Stimulated activated effector memory CD8-positive, alpha-beta T cell treated with anti-CD3 and anti-CD28 coated beads, Interleukin-12 subunit alpha, Interleukin-12 subunit beta, amount 100 ng/mL, for 72 hours (primary cell): ENCODE measurements around the gene CD300H.
A peak's percentile ranks its signal among the peaks of the same experiment; 100 is the strongest.

ENCODE experiments used
- ATAC-seq: fragments of 150-1000 bp; cut with Tn5 transposase; 2 replicates; pipeline ENCODE4 v1.10.0; 2021
- DNase-seq, 2 donors: peaks; one replicate each; pipeline ENCODE4 v3.0.0; 2021 to 2022; ENCODE audit warnings: low spot score in 2 of 2
- H3K27ac Mint-ChIP-seq: one replicate; pipeline ENCODE4 v1.8.0; 2022; ENCODE audit warnings: mild to moderate bottlenecking, mixed read lengths
- H3K36me3 Mint-ChIP-seq: one replicate; pipeline ENCODE4 v1.8.0; 2022; ENCODE audit warnings: mild to moderate bottlenecking, mixed read lengths
- H3K4me1 Mint-ChIP-seq: one replicate; pipeline ENCODE4 v1.8.0; 2022; ENCODE audit warnings: mixed read lengths
- H3K4me3 Mint-ChIP-seq: one replicate; pipeline ENCODE4 v1.8.0; 2022; ENCODE audit warnings: mild to moderate bottlenecking, mixed read lengths
- H3K9me3 Mint-ChIP-seq: one replicate; pipeline ENCODE4 v1.8.0; 2022; ENCODE audit warnings: mixed read lengths

CD300H gene

DNA sequence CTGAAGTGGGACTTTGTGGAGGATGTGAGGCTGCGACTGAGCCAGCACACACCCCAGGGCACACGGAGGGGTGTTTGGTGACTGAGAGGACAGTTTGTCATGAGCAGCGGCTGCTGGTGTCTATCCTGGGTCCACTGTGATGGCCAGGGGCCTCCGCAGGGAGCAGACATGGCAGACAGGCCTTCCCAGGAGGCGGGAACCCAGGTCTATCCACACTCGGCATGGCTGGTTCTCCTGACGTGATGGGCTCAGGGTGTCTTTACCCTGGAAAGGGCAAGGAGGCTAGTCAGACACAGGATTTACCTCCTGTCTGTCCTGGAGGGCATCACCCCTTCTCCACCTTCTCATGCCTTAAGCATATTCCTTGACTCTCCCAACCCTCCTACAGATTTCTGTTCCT lies 20.7 kb downstream of the CD300H start:
- H3K4me1 Mint-ChIP-seq: peaks cover 26% of the 10 kb centered on the region
- peak overlapping the region; percentile 77 for H3K27ac Mint-ChIP-seq
- ATAC-seq (no peak), DNase-seq (no peak)
- H3K4me3 Mint-ChIP-seq: no peak overlapping the region
- H3K36me3 Mint-ChIP-seq: no peaks in the 10 kb centered on the region
- no peaks in the 10 kb centered on the region for H3K9me3 Mint-ChIP-seq

DNA sequence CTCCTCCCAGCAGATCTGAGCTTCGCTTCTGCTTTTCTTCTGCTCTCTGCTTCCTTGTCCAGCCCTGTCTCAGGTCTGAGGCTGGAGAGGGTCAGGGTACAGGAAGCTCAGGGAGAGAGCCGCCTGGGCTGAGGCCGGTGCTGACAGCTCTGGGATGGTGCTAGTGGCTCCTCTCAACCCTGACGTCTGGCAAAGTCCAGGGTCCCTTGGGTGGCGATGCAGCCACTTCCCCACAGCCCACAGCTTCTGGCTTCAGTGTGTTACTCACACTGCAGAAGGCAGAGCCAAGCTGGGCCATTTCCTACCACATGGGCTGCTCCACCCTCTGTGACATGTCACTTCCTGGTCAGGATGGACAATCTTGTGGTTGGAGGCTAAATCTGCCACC lies 21.5 kb downstream of the CD300H start, which contains the start of gene CD300C:
Gene CD300C (minus strand): TSS at position 273 of the 388 bp plus-strand sequence. CDS start 333 bp downstream, outside the sequence.
- ATAC-seq (peak; percentile 54), DNase-seq (no peak)
- Mint-ChIP-seq H3K4me1 (peaks cover 26% of the 10 kb centered on the region), H3K4me3 (no peak within 1 kb of the TSS), H3K27ac (peak within 1 kb of the TSS; percentile 77), H3K9me3 (no peaks in the 10 kb centered on the region), H3K36me3 (no peaks in the 10 kb centered on the region)

GRCh38 chr17:74544991-74545842 lies 22.1 kb downstream of the CD300H start:
- no peak for ATAC-seq
- Mint-ChIP-seq H3K27ac (no peak overlapping the region), H3K4me3 (no peak overlapping the region), H3K36me3 (no peaks in the 10 kb centered on the region), H3K9me3 (no peaks in the 10 kb centered on the region), H3K4me1 (peaks cover 26% of the 10 kb centered on the region)
- no peak for DNase-seq

GRCh38 chr17:74543891-74544760 lies 23.2 kb downstream of the CD300H start:
- no peaks in the 10 kb centered on the region for H3K36me3 Mint-ChIP-seq
- no peak overlapping the region for H3K27ac Mint-ChIP-seq
- H3K4me1 Mint-ChIP-seq: peaks cover 26% of the 10 kb centered on the region
- no peaks in the 10 kb centered on the region for H3K9me3 Mint-ChIP-seq
- H3K4me3 Mint-ChIP-seq: no peak overlapping the region
- ATAC-seq (no peak), DNase-seq (no peak)

DNA sequence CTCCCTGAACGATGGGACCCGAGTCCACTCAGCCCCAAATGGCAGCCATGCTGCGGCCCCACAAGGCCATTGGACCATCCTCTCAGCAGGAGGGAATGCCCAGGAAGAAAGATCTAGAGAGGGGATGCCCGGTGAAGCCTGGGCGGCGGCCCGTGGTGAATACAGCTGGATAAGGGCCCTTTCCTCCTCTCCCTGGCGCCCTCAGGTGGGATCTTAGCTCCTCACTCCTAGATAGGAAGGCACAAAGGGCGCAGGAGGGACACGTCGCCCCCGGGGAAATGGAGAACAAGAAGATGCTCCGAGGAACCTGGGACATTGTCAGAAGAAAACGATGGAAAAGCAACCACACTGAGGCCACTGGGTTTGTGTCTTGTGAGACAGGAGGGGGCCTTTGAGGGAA lies 23.9 kb downstream of the CD300H start:
- H3K27ac Mint-ChIP-seq: no peak overlapping the region
- no peaks in the 10 kb centered on the region for H3K9me3 Mint-ChIP-seq
- no peaks in the 10 kb centered on the region for H3K36me3 Mint-ChIP-seq
- DNase-seq (no peak), ATAC-seq (no peak)
- no peak overlapping the region for H3K4me3 Mint-ChIP-seq
- H3K4me1 Mint-ChIP-seq: peaks cover 26% of the 10 kb centered on the region

- ATAC-seq: no peak
- Mint-ChIP-seq H3K4me3 (no peak overlapping the region), H3K36me3 (no peaks in the 10 kb centered on the region), H3K9me3 (no peaks in the 10 kb centered on the region), H3K27ac (no peak overlapping the region), H3K4me1 (peaks cover 21% of the 10 kb centered on the region)
- no peak for DNase-seq
Observed at GRCh38 chr17:74542727-74543383, 24.5 kb downstream of the CD300H start.

- H3K4me3 Mint-ChIP-seq: no peak overlapping the region
- peaks cover 14% of the 10 kb centered on the region for H3K4me1 Mint-ChIP-seq
- H3K9me3 Mint-ChIP-seq: no peaks in the 10 kb centered on the region
- no peaks in the 10 kb centered on the region for H3K36me3 Mint-ChIP-seq
- no peak overlapping the region for H3K27ac Mint-ChIP-seq
- DNase-seq: no peak
- no peak for ATAC-seq
Observed at GRCh38 chr17:74542166-74542565, 25.1 kb downstream of the CD300H start.

DNA sequence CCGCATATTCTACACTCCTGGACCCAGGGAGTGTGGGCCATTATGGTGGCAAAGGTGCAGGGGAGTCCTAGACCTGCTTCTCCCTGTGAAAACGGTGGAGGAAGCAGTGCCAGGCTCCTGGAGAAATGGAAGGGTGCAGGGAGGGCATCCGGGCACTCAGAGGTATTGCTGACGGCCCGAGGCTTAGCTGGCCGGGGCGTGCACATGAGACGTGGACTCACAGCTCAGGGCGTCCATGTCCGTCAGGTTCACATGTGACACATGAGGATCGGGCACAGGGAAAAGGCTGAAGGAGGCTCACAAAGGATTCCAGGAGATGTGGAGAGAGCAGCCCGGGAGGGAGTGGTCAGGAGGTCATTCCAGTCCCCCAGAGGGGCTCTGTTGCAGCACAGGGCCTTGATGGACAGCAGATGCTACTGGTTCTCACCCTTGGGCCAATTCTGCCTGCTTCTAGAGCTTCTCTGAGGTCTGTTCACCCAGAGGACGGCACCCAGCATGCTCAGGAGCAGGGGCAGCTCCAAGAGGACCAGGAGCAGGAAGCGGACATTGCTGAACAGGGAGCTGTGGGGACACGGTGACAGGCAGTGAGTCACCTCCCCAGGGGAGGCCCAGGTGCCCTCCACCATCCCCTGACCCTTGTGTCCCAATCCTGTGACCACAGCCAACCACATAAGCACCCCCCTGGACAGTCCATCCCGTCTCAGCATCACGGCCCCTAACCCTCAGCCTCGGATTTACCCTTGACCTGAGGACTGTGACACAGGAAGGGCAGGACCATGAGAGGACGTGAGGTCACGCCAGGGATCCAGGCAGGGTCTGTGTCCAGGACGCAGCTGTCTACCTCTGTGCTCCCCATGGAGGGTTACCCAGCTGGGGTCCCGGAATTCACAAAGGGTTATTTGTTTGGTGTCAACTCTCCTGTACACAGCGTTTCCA lies 25.9 kb downstream of the CD300H start:
- no peak overlapping the region for H3K27ac Mint-ChIP-seq
- no peaks in the 10 kb centered on the region for H3K36me3 Mint-ChIP-seq
- no peaks in the 10 kb centered on the region for H3K9me3 Mint-ChIP-seq
- DNase-seq: no peak
- peaks cover 8% of the 10 kb centered on the region for H3K4me1 Mint-ChIP-seq
- no peak for ATAC-seq
- no peak overlapping the region for H3K4me3 Mint-ChIP-seq

GRCh38 chr17:74539281-74539820 lies 28.0 kb downstream of the CD300H start:
- no peaks in the 10 kb centered on the region for H3K9me3 Mint-ChIP-seq
- no peaks in the 10 kb centered on the region for H3K4me1 Mint-ChIP-seq
- no peak for DNase-seq
- no peak overlapping the region for H3K4me3 Mint-ChIP-seq
- no peaks in the 10 kb centered on the region for H3K36me3 Mint-ChIP-seq
- H3K27ac Mint-ChIP-seq: peak overlapping the region; percentile 70
- no peak for ATAC-seq

GRCh38 chr17:74536890-74537289 lies 30.4 kb downstream of the CD300H start:
- H3K4me1 Mint-ChIP-seq: peaks cover 12% of the 10 kb centered on the region
- no peaks in the 10 kb centered on the region for H3K36me3 Mint-ChIP-seq
- no peak for DNase-seq
- no peak for ATAC-seq
- H3K9me3 Mint-ChIP-seq: no peaks in the 10 kb centered on the region
- H3K4me3 Mint-ChIP-seq: no peak overlapping the region
- no peak overlapping the region for H3K27ac Mint-ChIP-seq

DNA sequence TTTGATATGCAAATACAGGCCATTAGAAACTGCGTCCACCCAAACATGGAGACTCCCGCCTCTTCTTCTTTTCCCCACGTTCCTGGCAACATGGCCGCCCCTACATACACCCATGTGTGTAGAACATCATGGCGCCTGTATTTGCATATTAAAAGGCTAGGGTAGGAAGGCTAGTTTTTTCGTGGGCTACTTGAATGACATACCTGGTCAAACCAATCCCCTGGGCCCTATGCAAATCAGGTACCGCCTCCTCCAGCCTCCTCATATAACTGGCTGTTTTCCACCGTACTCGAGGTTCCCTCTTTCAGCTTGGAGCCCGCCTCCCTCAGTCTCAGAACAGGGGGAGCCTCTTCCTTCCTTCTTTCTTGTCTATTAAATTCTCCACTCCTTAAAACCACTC lies 35.2 kb downstream of the CD300H start:
- DNase-seq (no peak), ATAC-seq (no peak)
- Mint-ChIP-seq H3K4me1 (peaks cover 17% of the 10 kb centered on the region), H3K36me3 (no peaks in the 10 kb centered on the region), H3K27ac (no peak overlapping the region), H3K4me3 (no peak overlapping the region), H3K9me3 (no peaks in the 10 kb centered on the region)

DNA sequence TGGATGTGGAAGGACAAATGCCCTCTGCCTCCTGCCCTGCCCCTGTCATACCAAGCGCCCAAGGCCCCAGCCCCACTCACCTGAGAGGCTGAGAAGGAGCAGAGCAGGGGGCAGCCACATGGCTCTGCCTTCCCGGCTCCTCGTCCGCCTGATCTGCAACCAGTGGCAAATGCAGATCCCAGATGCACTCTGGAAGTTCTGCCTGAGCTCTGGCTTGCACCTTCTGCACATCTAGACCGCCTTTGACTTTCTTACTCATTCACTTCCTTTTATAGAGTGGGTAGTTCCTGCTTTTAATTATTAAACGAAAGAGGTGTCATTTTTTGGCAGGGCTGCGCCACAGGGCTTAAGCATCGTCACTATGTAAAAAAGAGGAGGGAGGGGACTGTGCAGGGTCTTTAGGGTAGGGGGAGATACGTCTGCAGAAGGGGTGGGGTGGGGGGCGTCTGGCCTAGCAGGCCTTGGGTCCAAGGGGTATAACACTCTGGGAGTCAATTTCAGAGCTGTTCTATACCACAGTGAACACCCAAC lies 36.0 kb downstream of the CD300H start, which contains the start of gene CD300LB:
Gene CD300LB (minus strand): TSS at position 245 of the 531 bp plus-strand sequence. CDS start 125 bp downstream, at position 120.
- ATAC-seq: no peak
- Mint-ChIP-seq H3K4me3 (no peak within 1 kb of the TSS), H3K36me3 (no peaks in the 10 kb centered on the region), H3K4me1 (peaks cover 17% of the 10 kb centered on the region), H3K9me3 (no peaks in the 10 kb centered on the region), H3K27ac (no peak within 1 kb of the TSS)
- DNase-seq: no peak

DNA sequence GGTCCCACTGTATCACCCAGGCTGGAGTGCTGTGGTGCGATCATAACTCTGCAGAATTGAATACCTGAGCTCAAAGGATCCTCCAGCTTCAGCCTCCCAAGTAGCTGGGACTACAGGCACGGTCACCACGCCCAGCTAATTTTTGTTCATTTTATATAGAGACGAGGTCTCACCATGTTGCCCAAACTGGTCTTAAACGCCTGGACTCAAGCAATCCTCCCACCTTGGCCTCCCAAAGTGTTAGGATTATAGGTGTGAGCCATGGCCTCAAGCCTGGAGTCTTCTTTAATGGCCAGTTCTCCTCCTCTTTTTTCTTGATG lies 36.5 kb downstream of the CD300H start:
- no peaks in the 10 kb centered on the region for H3K9me3 Mint-ChIP-seq
- DNase-seq (no peak), ATAC-seq (no peak)
- H3K4me1 Mint-ChIP-seq: peaks cover 17% of the 10 kb centered on the region
- no peak overlapping the region for H3K4me3 Mint-ChIP-seq
- no peak overlapping the region for H3K27ac Mint-ChIP-seq
- no peaks in the 10 kb centered on the region for H3K36me3 Mint-ChIP-seq

DNA sequence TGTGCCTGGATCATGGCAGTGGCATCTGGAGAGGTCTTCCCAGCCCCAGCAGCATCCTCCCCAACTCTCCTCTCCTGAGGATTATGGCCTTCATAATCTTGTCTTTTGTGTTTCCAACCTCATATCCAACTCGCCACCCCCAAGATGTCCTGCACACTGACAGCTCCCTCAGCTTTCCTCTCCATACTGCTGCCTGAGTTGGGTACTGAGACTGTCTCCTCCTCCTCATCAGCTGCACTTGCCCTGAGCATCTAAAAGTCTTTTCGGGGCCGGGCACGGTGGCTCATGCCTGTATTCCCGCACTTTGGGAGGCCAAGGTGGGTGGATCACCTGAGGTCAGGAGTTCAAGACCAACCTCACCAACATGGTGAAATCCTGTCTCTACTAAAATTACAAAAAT lies 38.1 kb downstream of the CD300H start:
- ATAC-seq (no peak), DNase-seq (no peak)
- no peak overlapping the region for H3K4me3 Mint-ChIP-seq
- H3K9me3 Mint-ChIP-seq: no peaks in the 10 kb centered on the region
- H3K27ac Mint-ChIP-seq: no peak overlapping the region
- no peaks in the 10 kb centered on the region for H3K36me3 Mint-ChIP-seq
- H3K4me1 Mint-ChIP-seq: peaks cover 17% of the 10 kb centered on the region
